Prostate gland (tissue), 2 donors: ENCODE measurements around the gene RCVRN.

Experiments used
- CTCF ChIP-seq, 4 experiments: fragments of 200-600 bp in 2 of 4; fragments of 450-650 bp in 2 of 4; sonication (generic) in 2 of 4; IDR thresholded peaks; 1 replicate in 3 of 4; 2 replicates in 1 of 4; pipeline ENCODE4 v1.5.1; 2016 to 2019; ENCODE audit warnings: antibody characterized with exemption in 4 of 4, mild to moderate bottlenecking in 2 of 4, moderate library complexity in 2 of 4
- POLR2A ChIP-seq: fragments of 450-650 bp; IDR thresholded peaks from one replicate; pipeline ENCODE4 v1.6.1; 2016; ENCODE audit warnings: antibody characterized with exemption, mild to moderate bottlenecking
- POLR2AphosphoS5 ChIP-seq: sonication (generic); formaldehyde crosslinking; IDR thresholded peaks from one replicate; pipeline ENCODE4 v1.6.1; 2017; ENCODE audit warnings: antibody characterized with exemption

- no peak for TF ChIP-seq CTCF (IDR thresholded peaks at IDR 0.05)
- TF ChIP-seq POLR2A: no peak
- TF ChIP-seq POLR2AphosphoS5: no peak
Observed at GRCh38 chr17:9943343-9943742, 38.3 kb upstream of the RCVRN start.
